Measurements from ENCODE around the gene SNCB.

Gene SNCB

DNA sequence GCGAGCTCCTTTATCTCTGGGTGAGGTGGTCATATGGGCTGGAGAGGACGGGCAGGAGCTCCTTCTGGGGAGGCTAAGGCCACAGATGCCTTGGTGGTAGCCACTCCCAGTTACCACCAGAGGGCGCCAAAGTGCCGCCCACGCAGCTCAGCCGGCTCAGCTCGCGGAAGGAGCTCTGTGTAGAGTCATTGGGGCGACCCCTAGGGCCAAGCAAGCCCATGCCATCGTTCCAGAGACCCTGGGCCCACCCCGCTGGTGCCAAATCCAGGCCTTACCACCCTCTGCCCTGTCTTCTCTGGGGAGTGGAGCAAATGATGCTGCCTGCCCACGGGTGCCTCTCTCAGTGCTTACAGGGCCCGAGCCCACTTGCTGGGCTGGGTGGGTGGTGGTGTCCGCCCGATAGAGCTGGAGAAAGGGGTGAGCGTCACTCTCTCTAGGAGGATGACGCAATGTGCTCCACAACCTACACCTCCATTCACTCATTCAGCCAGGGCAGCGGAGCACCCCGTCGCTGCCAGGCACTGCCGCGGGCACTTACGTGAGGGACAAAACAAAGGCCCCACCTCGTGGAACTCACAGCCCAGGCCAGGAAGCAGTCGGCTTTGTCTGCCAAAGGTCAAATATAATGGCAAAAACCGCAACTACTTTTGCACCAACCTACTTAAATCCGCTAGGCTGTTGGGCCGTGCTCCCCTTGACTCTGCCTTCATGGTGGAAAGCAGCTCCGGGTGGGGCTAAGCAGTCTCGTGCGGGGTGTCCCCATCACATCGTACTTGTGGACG is 30.7 kb upstream of the SNCB start:
- Histone ChIP-seq H3K27ac (ENCODE audit: low read depth, low read length, severe bottlenecking) (no peak overlapping the region), H3K4me3 (ENCODE audit: extremely low read depth, insufficient read depth, low read length, poor library complexity, severe bottlenecking) (no peak overlapping the region), H3K36me3 (ENCODE audit: control insufficient read depth, insufficient read depth, low read length) (peaks cover 10% of the 10 kb centered on the region), H3K9me3 (ENCODE audit: control insufficient read depth, low read length) (no peaks in the 10 kb centered on the region), H3K4me1 (ENCODE audit: control insufficient read depth, insufficient read depth, low read length, poor library complexity, severe bottlenecking) (no peaks in the 10 kb centered on the region)
- 52 to 63% methylated on average over 22 to 31 of the region's 33 CpGs for WGBS, 2 experiments (ENCODE audit: insufficient coverage in 2 of 2)

DNA sequence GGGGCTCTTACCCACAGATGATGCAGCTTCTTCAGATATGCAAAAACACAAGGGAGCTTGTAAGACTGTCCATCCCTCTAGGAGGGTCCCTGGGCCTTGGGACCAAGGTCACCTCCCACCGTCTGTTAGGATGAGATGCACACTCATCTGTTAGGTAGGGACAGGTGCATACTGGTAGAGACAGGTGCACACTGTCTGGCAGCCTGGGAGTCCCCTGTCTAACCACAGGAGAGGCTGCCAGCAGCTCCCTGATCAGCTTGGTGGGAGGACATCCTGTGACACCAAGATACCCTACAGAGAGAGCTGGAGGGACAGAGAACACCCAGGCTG is 30.2 kb upstream of the SNCB start:
- no peaks in the 10 kb centered on the region for H3K4me1 ChIP-seq (ENCODE audit: control insufficient read depth, insufficient read depth, low read length, poor library complexity, severe bottlenecking)
- 29 to 50% methylated on average over 1 of the region's 1 CpG for WGBS, 2 experiments (ENCODE audit: insufficient coverage in 2 of 2)
- no peak overlapping the region for H3K27ac ChIP-seq (ENCODE audit: low read depth, low read length, severe bottlenecking)
- peaks cover 10% of the 10 kb centered on the region for H3K36me3 ChIP-seq (ENCODE audit: control insufficient read depth, insufficient read depth, low read length)
- no peaks in the 10 kb centered on the region for H3K9me3 ChIP-seq (ENCODE audit: control insufficient read depth, low read length)
- no peak overlapping the region for H3K4me3 ChIP-seq (ENCODE audit: extremely low read depth, insufficient read depth, low read length, poor library complexity, severe bottlenecking)

DNA sequence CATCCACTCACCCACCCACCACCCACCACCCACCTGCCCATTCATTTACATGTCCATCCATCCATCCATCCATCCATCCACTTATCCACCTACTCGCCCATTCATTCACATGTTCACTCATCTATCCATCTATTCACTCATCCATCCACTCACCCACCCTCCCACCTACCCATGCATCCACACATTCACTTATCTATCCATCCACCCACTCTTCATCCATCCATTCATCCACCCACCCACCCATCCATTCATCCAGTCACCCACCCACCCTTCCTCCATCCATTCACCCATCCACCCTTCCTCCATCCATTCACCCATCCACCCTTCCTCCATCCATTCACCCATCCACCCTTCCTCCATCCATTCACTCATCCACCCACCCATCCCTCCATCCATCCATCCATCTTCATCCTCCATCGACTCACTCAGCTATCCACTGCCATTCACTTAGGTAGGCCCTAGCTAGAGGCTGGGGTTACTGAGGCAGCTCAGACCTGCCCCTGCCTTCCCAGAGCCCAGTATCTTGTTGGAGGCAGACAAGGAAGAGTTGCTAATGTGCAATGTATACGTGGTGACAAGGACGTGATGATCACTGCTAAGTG is 29.6 kb upstream of the SNCB start:
- Histone ChIP-seq H3K4me3 (ENCODE audit: extremely low read depth, insufficient read depth, low read length, poor library complexity, severe bottlenecking) (no peak overlapping the region), H3K27ac (ENCODE audit: low read depth, low read length, severe bottlenecking) (no peak overlapping the region), H3K9me3 (ENCODE audit: control insufficient read depth, low read length) (no peaks in the 10 kb centered on the region), H3K4me1 (ENCODE audit: control insufficient read depth, insufficient read depth, low read length, poor library complexity, severe bottlenecking) (no peaks in the 10 kb centered on the region), H3K36me3 (ENCODE audit: control insufficient read depth, insufficient read depth, low read length) (peaks cover 10% of the 10 kb centered on the region)
- 58 to 76% methylated on average over 2 to 3 of the region's 4 CpGs for WGBS, 2 experiments (ENCODE audit: insufficient coverage in 2 of 2)

- WGBS, 2 experiments (ENCODE audit: insufficient coverage in 2 of 2): 80 to 86% methylated on average over 3 to 6 of the region's 7 CpGs
- no peak overlapping the region for H3K27ac ChIP-seq (ENCODE audit: low read depth, low read length, severe bottlenecking)
- no peaks in the 10 kb centered on the region for H3K4me1 ChIP-seq (ENCODE audit: control insufficient read depth, insufficient read depth, low read length, poor library complexity, severe bottlenecking)
- no peaks in the 10 kb centered on the region for H3K9me3 ChIP-seq (ENCODE audit: control insufficient read depth, low read length)
- peaks cover 10% of the 10 kb centered on the region for H3K36me3 ChIP-seq (ENCODE audit: control insufficient read depth, insufficient read depth, low read length)
- H3K4me3 ChIP-seq (ENCODE audit: extremely low read depth, insufficient read depth, low read length, poor library complexity, severe bottlenecking): no peak overlapping the region
Observed at GRCh38 chr5:176659512-176659839, 29.1 kb upstream of the SNCB start.

DNA sequence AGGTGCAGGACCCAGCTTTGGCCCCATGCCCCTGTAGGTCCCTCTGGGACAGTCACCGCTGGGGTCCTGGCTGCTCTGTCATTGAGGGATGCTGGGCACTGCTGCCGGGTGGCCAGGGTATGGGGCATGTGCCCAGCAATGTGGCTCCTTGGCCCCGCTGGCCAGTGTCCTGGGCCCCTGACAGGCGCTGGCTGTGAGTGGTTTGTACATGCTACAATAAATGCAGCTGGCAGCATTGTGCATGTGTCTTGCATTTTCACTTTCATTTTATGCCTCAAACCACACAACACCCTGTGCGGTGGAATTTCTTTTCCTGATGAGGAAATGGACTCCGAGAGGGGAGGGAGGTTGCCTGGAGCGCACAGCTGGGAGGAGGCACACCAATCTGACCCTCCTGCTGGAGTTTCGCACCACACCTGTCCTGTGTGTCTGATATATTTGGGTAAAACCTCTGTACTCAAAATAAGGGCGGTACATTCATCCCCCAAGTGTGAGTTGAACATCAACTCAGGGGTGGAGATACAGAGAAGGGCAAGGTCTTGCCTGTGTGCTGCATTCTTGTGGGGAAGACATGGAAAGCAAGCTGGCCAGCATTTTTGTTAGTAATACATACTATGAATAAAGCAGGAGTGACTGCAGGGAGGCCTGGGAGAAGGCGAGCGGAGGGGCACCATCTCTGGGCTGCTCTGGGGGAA is 28.6 kb upstream of the SNCB start:
- no peak overlapping the region for H3K4me3 ChIP-seq (ENCODE audit: extremely low read depth, insufficient read depth, low read length, poor library complexity, severe bottlenecking)
- H3K9me3 ChIP-seq (ENCODE audit: control insufficient read depth, low read length): no peaks in the 10 kb centered on the region
- WGBS, 2 experiments (ENCODE audit: insufficient coverage in 2 of 2): 88 to 89% methylated on average over 5 to 9 of the region's 11 CpGs
- H3K36me3 ChIP-seq (ENCODE audit: control insufficient read depth, insufficient read depth, low read length): peaks cover 10% of the 10 kb centered on the region
- no peak overlapping the region for H3K27ac ChIP-seq (ENCODE audit: low read depth, low read length, severe bottlenecking)
- H3K4me1 ChIP-seq (ENCODE audit: control insufficient read depth, insufficient read depth, low read length, poor library complexity, severe bottlenecking): no peaks in the 10 kb centered on the region

DNA sequence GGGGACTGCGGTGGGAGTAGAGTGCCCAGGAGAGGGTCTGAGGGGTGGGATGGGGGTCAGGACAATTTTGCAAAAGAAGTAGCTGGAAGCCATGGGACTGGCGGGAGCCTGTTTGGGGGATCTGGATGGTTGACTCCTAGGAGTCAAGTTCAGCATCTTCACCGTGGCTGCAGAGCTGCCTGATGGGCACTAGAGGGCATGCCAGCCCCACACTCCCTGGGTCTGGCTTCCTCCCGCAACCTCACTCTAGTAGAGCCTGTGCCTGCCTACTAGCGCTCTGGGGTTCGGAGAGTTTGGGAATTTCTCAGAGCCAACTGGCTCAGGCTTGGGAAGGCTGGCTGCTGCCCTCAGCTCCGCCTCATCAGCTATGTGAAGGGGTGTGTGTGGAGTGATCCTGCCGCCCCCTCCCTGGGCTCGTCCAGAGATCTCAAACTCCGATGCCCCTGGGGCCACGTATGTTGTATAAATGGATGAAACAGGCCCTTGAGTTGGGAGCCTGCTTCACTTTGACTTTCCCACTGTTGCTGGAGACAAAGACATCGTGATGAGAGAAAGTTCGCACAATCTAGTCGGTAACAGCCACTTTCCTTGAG is 27.8 kb upstream of the SNCB start:
- WGBS, 2 experiments (ENCODE audit: insufficient coverage in 2 of 2): 66 to 68% methylated on average over 9 of the region's 14 CpGs
- H3K9me3 ChIP-seq (ENCODE audit: control insufficient read depth, low read length): no peaks in the 10 kb centered on the region
- no peak overlapping the region for H3K27ac ChIP-seq (ENCODE audit: low read depth, low read length, severe bottlenecking)
- peaks cover 11% of the 10 kb centered on the region for H3K36me3 ChIP-seq (ENCODE audit: control insufficient read depth, insufficient read depth, low read length)
- H3K4me1 ChIP-seq (ENCODE audit: control insufficient read depth, insufficient read depth, low read length, poor library complexity, severe bottlenecking): no peaks in the 10 kb centered on the region
- no peak overlapping the region for H3K4me3 ChIP-seq (ENCODE audit: extremely low read depth, insufficient read depth, low read length, poor library complexity, severe bottlenecking)

- H3K36me3 ChIP-seq (ENCODE audit: control insufficient read depth, insufficient read depth, low read length): peaks cover 23% of the 10 kb centered on the region
- H3K4me3 ChIP-seq (ENCODE audit: extremely low read depth, insufficient read depth, low read length, poor library complexity, severe bottlenecking): no peak overlapping the region
- no peak overlapping the region for H3K27ac ChIP-seq (ENCODE audit: low read depth, low read length, severe bottlenecking)
- no peaks in the 10 kb centered on the region for H3K4me1 ChIP-seq (ENCODE audit: control insufficient read depth, insufficient read depth, low read length, poor library complexity, severe bottlenecking)
- 89 to 98% methylated on average over 10 to 13 of the region's 13 CpGs for WGBS, 2 experiments (ENCODE audit: insufficient coverage in 2 of 2)
- no peaks in the 10 kb centered on the region for H3K9me3 ChIP-seq (ENCODE audit: control insufficient read depth, low read length)
Observed at GRCh38 chr5:176656467-176656990, 26.2 kb upstream of the SNCB start.

- Histone ChIP-seq H3K4me3 (ENCODE audit: extremely low read depth, insufficient read depth, low read length, poor library complexity, severe bottlenecking) (no peak overlapping the region), H3K36me3 (ENCODE audit: control insufficient read depth, insufficient read depth, low read length) (peaks cover 23% of the 10 kb centered on the region), H3K27ac (ENCODE audit: low read depth, low read length, severe bottlenecking) (no peak overlapping the region), H3K9me3 (ENCODE audit: control insufficient read depth, low read length) (no peaks in the 10 kb centered on the region), H3K4me1 (ENCODE audit: control insufficient read depth, insufficient read depth, low read length, poor library complexity, severe bottlenecking) (no peaks in the 10 kb centered on the region)
- 79 to 80% methylated on average over 7 of the region's 14 CpGs for WGBS, 2 experiments (ENCODE audit: insufficient coverage in 2 of 2)
Observed at GRCh38 chr5:176654856-176655255, 24.5 kb upstream of the SNCB start.

DNA sequence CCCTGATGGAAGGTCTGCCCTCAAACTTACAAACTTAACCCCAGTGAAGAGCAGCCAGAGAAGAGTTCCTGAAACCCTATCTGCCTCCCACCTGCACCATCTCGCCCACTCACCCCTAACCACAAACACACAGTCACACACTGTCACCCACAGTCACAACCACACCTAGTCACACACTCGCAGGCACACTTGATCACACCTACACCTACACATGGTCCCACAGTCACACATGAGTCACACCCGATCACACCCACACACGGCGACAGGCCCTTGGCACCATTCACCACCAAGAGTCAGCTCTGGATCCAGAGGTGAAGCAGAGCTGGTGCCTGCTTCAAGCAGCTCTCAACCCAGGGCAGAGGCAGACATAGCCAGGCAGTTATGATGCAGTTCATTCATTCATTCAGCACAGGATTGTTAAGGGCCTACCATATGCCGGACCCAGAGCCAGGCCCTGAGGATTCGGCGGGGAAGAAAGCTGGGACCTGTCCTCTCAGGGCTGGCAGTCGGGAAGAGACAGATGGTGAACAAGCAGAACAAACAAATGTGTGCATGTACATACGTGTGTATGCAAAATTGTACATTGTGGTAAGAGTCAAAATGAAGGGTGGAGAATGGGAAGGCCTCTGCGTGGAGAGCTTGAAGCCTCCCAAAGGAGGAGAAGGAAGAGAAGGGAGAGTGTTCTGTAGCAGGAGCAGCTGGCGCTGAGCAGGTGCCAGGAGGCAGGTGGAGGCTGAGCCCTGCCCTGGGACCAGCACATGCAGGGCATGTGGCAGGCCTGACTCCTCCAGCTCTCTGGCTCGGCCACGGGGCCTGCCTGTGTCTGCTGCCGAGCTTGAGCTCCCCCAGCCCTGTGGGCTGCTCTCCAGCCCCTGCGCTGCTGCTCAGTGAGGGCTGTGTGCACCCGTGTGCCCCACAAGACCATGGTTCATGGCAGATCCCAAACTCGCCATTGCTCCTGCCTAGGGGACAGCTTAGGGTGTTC is 23.4 kb upstream of the SNCB start:
- WGBS, 2 experiments (ENCODE audit: insufficient coverage in 2 of 2): 93 to 96% methylated on average over 15 to 18 of the region's 18 CpGs
- peaks cover under 1% of the 10 kb centered on the region for H3K4me1 ChIP-seq (ENCODE audit: control insufficient read depth, insufficient read depth, low read length, poor library complexity, severe bottlenecking)
- H3K9me3 ChIP-seq (ENCODE audit: control insufficient read depth, low read length): no peaks in the 10 kb centered on the region
- no peak overlapping the region for H3K4me3 ChIP-seq (ENCODE audit: extremely low read depth, insufficient read depth, low read length, poor library complexity, severe bottlenecking)
- H3K36me3 ChIP-seq (ENCODE audit: control insufficient read depth, insufficient read depth, low read length): peaks cover 23% of the 10 kb centered on the region
- H3K27ac ChIP-seq (ENCODE audit: low read depth, low read length, severe bottlenecking): no peak overlapping the region

GRCh38 chr5:176652136-176652535 is 21.8 kb upstream of the SNCB start:
- peaks cover 18% of the 10 kb centered on the region for H3K36me3 ChIP-seq (ENCODE audit: control insufficient read depth, insufficient read depth, low read length)
- H3K27ac ChIP-seq (ENCODE audit: low read depth, low read length, severe bottlenecking): no peak overlapping the region
- H3K4me3 ChIP-seq (ENCODE audit: extremely low read depth, insufficient read depth, low read length, poor library complexity, severe bottlenecking): no peak overlapping the region
- 80 to 86% methylated on average over 7 to 8 of the region's 8 CpGs for WGBS, 2 experiments (ENCODE audit: insufficient coverage in 2 of 2)
- H3K9me3 ChIP-seq (ENCODE audit: control insufficient read depth, low read length): no peaks in the 10 kb centered on the region
- peaks cover 9% of the 10 kb centered on the region for H3K4me1 ChIP-seq (ENCODE audit: control insufficient read depth, insufficient read depth, low read length, poor library complexity, severe bottlenecking)

Measured in mesodermal cell (in vitro differentiated cells).